ENCODE results near the gene GPR176.
A peak's percentile ranks its signal among the peaks of the same experiment; 100 is the strongest.

GPR176 gene, protein sequence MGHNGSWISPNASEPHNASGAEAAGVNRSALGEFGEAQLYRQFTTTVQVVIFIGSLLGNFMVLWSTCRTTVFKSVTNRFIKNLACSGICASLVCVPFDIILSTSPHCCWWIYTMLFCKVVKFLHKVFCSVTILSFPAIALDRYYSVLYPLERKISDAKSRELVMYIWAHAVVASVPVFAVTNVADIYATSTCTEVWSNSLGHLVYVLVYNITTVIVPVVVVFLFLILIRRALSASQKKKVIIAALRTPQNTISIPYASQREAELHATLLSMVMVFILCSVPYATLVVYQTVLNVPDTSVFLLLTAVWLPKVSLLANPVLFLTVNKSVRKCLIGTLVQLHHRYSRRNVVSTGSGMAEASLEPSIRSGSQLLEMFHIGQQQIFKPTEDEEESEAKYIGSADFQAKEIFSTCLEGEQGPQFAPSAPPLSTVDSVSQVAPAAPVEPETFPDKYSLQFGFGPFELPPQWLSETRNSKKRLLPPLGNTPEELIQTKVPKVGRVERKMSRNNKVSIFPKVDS

DNA sequence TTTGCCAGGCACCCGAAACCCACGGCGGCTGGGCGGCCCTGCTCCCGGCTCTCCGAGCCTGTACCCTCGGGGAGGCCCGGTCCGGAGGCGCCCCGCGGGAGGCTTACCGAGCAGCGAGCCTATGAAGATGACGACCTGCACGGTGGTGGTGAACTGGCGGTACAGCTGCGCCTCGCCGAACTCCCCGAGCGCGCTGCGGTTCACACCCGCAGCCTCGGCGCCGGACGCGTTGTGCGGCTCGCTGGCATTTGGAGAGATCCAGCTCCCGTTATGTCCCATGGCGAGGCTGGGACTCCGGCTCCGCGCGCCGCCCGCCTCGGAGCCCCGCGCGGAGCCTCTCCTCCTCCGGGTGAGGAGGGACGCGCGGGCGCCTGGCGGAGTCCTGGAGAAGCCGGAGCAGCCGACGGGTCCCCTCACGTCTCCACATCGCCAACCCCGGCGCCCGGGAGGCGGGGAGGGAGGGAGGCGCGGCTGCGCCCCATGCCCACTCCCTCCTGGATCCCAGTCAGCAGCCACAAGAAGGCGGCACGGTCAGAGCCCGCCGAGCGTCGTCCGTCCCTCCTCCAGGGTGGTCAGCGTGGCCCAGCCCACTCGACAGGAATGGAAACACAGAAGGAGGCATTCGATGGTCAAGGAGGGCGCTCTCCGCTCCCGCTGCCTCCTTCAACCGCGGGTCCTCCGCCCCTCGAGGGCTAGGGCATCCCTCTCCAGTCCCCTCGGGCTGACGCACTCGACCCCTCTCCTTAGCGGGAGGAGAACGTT lies at the start of gene GPR176:
Gene GPR176, minus strand, starts transcription at position 519 of the 762 bp plus-strand sequence. Its CDS starts 240 bp downstream, at position 279.
- DNase-seq (ENCODE audit: low read depth in 1 of 2, low spot score in 1 of 2) = peak in 1 of 2 donors; percentile 5

- DNase-seq (ENCODE audit: low read depth in 1 of 2, low spot score in 1 of 2) = no peak
Observed at GRCh38 chr15:39969002-39969394, 48.9 kb upstream of the GPR176 start.

DNA sequence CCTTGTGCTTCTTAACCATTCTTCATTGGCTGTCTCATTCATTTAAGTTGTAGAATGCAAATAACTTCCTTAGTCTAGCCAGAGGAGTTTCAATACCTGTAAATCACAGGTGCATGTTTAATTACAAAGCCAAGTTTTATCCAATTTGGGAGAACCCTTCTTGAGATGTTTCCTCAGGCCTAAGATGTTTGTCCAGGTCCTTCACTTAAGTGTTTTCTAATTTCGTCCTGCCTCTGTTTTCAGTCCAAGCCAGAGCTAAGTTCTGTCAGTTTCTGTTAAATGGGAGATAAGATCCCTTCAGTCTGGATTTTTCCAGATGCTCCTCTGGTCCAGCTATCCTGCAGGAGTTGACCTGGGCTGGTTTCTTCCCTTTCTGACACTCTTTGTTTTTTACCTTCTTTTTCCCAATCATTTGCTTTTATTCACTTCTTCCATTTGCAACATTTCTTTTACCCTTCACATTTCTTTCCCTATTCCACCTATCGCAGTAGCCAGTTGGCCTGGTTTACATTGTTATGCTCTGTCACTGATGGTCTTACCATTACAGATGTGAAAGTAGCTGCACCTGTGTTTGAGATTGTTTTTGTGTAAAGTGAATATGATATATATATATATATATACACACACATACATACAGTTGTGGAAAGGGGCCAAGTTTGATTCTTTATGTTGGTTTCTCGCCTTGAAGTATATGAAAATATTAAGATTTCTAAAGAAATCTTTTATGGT lies 48.4 kb upstream of the GPR176 start:
- DNase-seq (ENCODE audit: low read depth in 1 of 2, low spot score in 1 of 2) = no peak

DNA sequence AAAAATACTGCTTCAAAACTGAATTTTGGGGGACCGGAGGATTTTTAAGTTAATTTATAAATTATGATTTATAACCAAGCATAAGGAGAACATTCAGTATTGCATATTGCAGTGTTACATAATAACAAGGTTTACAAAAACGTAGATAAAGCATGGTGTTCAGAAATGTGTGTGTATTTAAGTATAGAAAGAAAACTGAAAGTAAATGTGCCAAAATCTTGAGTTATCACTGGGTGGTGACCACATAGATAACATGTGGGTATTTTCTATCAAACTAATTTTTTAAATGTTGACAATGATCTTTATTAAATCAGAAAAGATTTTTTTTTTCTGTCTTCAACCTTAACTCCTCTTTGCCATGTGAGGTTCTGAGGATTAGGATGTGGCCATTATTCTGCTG lies 46.5 kb upstream of the GPR176 start:
- no peak for DNase-seq (ENCODE audit: low read depth in 1 of 2, low spot score in 1 of 2)

DNA sequence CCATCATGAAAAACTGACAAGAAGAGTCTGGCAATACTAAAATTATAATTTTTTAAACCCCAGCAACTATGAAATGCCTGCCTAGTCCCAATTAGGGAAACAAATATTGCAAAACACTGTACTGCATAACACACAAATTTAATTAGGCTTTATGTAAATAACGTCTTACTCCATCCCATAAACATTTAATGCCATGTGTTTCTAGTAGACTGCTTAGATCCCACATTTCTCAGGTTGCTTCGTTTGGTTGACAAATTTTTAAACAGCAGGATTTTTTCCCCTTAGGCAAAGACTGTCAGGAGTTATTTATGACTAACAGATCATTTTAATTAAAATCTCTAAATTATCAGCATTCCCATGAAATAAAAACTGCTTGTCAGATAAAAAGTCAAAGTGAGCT lies 43.7 kb upstream of the GPR176 start:
- no peak for DNase-seq (ENCODE audit: low read depth in 1 of 2, low spot score in 1 of 2)

GRCh38 chr15:39961051-39961450 lies 41.0 kb upstream of the GPR176 start:
- DNase-seq (ENCODE audit: low read depth in 1 of 2, low spot score in 1 of 2) = no peak

- DNase-seq (ENCODE audit: low read depth in 1 of 2, low spot score in 1 of 2) = no peak
Observed at GRCh38 chr15:39960411-39960810, 40.3 kb upstream of the GPR176 start.

GRCh38 chr15:39959411-39959810 lies 39.3 kb upstream of the GPR176 start:
- no peak for DNase-seq (ENCODE audit: low read depth in 1 of 2, low spot score in 1 of 2)

GRCh38 chr15:39957481-39957880 lies 37.4 kb upstream of the GPR176 start:
- DNase-seq (ENCODE audit: low read depth in 1 of 2, low spot score in 1 of 2) = no peak

GRCh38 chr15:39953521-39953920 lies 33.5 kb upstream of the GPR176 start:
- no peak for DNase-seq (ENCODE audit: low read depth in 1 of 2, low spot score in 1 of 2)

DNA sequence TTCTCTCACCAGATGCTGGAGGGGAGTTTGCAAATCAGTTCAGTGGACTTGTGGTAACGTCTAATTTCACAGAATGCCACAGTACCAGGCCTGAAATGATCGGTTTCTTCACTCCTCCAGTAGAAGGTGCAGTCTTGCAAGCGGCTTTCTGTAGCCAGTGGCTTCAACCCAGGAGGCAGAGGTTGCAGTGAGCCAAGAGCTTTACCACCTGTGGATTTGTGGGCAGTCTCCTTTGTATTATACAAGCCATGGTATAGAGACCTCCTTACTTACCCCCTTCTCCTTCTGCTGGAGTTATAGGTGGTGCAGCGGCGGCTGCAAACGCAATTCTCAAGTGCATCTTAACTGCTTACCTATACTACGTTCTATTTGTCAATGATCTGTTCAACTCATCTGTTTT lies 31.5 kb upstream of the GPR176 start:
- DNase-seq (ENCODE audit: low read depth in 1 of 2, low spot score in 1 of 2) = no peak

- no peak for DNase-seq (ENCODE audit: low read depth in 1 of 2, low spot score in 1 of 2)
Observed at GRCh38 chr15:39948817-39949216, 28.8 kb upstream of the GPR176 start.

- no peak for DNase-seq (ENCODE audit: low read depth in 1 of 2, low spot score in 1 of 2)
Observed at GRCh38 chr15:39947401-39948197, 27.5 kb upstream of the GPR176 start.

DNA sequence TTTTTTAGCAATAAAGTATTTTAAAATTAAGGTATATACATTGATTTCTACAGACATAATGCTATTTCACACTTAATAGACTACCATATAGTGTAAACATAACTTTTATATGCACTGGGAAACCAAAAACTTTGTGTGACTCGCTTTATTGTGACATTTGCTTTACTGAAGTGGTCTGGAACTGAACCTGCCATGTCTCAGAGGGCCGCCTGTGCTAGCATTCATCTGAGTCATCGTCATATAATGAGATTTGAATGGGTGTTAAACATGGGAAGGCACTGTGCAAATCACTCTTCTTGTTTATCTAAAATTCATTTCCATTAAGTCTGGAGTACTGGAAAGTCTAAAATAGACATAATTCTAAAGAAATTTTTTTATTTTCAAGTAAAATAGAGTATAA lies 26.8 kb upstream of the GPR176 start:
- DNase-seq (ENCODE audit: low read depth in 1 of 2, low spot score in 1 of 2) = no peak

DNA sequence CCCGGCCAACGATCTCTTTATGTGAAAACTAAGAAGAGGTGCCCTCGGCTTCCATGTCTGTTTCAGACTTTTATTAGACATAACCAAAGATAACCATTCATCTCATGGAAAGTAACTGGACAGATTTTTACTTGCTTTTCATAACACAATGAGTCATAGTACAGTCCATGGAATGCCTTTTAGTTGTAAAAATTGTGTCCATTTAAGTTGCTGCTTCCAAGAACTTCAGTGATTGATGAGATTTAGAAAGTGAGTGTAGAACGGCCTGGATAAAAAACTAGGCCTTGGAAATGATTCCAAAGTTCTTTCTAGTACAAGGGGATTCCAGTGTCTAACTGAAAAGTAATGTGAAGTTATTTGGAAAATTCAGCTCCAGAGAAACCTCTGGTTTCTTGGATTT lies 24.7 kb upstream of the GPR176 start:
- DNase-seq (ENCODE audit: low read depth in 1 of 2, low spot score in 1 of 2) = no peak

DNA sequence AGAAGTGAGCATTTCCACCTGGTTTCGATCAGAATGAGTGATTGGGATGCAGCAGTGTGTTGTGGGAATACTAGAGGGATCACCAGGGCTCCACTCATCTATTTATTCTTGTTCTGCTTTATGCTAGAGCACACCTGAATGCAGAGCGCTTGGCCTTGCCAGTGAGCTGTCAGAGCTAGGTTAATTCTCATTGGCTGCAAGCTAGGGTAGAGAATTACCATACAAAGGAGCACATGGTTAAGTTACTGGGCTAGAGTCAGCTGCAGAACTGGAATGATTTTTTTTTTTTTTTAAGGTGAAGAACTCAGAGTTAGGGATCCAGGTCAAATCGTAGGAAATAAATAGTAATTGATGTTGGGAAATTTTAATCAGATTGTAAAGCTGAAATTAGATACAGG lies 22.7 kb upstream of the GPR176 start:
- no peak for DNase-seq (ENCODE audit: low read depth in 1 of 2, low spot score in 1 of 2)

- DNase-seq (ENCODE audit: low read depth in 1 of 2, low spot score in 1 of 2) = no peak
Observed at GRCh38 chr15:39942101-39942752, 22.2 kb upstream of the GPR176 start.

- DNase-seq (ENCODE audit: low read depth in 1 of 2, low spot score in 1 of 2) = no peak
Observed at GRCh38 chr15:39939487-39940452, 19.7 kb upstream of the GPR176 start.

DNA sequence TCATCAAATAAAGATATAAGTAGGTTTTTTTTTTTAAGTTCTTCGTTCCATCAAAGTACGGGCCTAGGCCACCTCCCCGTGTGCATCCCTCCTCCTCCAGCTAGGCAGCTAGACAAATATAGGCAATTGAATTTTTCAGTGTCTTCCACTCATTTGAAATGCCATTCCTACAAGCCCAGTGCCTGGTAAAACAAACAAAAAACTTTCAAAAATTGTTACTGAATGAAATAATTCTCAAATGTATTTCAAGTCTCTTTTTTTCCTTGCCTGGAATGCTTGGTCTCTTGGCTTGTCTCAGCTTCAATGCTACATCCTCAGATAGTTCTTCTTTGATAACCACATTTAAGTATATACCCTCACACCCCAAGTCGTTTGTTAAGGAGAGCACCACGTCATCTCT lies 17.6 kb upstream of the GPR176 start:
- no peak for DNase-seq (ENCODE audit: low read depth in 1 of 2, low spot score in 1 of 2)

Data from stimulated activated CD4-positive, alpha-beta T cell treated with anti-CD3 and anti-CD28 coated beads, Interleukin-15, amount 100 ng/mL, for 1 hour (primary cell).